ENCODE data around the gene PLCB2.

Gene PLCB2

DNA sequence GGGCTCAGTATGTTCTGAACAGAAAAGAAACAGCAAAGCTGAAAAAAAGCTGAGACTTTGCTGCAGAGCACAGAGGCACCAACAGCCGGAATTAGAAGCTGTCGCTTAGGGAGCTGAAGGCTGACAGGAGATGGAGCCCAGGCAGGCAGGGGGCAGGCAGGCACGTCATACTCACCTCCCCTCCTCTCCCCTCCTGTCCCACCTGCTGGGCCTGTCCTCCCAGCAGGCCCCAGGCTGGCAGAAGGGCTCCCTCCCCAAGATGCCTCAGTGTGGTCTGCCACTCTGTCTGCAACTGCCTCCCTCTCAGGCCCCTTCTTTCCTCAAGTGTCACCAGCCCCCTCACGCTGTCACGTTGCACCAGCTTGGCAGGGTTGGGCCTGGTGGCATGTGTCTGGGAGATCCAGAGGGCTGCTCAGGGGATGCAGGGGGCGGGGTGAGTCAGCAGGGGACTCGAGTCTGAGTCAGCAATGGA, 21.6 kb downstream of the PLCB2 start:
- DNase-seq (ENCODE audit: low spot score), result no peak

DNA sequence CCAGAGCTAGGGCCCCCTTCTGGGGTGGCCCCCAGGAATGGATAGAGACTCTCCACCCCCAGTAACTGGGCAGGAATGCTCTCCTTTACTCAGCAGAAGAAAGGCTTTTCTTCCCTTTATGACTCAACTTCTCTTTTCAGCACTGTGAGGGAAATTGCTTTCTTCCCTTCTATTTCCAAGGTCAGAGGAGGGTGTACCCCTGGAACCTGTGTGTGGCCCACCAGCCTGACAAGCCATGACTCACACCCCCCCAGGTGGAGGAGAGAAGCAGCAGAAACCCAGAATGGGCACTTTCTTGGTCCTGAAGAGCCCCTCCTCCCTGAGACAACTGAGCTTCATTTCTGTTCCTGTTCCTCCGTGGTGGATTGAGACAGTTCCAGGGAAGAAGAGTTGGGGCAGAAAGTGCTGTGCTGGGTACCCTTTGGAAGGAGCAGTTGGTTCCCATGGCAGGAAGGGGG, 22.2 kb downstream of the PLCB2 start:
- DNase-seq (ENCODE audit: low spot score), result no peak

DNA sequence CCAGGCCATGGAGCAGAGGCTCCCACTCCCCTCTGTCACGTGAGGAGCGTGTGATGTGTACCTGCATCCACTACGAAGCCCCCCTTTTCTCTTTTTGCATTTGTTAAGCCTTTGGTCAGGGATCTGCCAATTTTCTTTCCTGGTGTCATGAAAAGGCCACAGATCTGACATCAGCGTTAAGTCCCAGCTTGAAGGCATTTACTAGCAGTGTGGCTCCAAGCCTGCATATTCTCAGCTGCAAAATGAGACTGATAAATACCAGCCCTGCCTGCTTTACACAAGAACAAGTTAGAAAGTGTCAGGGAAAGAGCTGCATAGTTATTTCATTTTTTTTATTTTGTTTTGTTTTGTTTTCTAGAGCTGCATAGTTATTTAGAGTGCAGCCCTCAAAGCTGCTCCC, 22.6 kb downstream of the PLCB2 start:
- DNase-seq (ENCODE audit: low spot score), result no peak

DNA sequence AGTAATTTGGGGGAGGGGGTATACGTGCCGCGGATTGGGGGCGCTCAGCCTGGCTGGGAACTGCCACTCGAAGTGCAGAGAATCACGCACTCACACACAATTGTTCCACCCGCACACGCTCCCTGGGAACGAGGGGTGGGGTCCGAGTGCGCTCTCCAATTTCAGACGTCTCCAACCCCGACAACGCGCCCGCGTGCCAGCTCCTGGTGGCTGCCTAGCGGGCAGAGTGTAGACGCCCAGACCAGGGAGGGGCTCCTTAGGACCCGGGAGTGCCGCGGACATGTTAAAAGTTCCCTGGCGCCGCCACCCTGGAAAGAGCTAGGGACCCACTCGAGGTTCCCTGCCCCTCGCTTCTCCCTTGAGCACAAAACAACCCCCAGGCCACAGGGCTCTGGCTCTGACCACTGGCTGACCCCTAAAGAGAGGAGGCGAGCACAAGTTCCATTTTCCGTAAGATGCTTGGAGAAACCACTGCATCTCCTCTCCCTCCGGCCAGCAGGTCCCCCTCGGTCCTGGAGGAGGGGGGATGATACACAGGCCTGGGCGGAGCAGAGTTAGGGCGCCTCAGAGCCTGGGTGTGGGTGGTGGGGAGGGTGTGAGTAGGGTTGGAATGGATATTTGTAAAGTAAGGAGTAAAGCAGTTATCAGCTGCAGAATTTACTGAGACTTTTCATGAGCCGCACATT, 24.0 kb downstream of the PLCB2 start:
- DNase-seq (ENCODE audit: low spot score), result no peak

DNA sequence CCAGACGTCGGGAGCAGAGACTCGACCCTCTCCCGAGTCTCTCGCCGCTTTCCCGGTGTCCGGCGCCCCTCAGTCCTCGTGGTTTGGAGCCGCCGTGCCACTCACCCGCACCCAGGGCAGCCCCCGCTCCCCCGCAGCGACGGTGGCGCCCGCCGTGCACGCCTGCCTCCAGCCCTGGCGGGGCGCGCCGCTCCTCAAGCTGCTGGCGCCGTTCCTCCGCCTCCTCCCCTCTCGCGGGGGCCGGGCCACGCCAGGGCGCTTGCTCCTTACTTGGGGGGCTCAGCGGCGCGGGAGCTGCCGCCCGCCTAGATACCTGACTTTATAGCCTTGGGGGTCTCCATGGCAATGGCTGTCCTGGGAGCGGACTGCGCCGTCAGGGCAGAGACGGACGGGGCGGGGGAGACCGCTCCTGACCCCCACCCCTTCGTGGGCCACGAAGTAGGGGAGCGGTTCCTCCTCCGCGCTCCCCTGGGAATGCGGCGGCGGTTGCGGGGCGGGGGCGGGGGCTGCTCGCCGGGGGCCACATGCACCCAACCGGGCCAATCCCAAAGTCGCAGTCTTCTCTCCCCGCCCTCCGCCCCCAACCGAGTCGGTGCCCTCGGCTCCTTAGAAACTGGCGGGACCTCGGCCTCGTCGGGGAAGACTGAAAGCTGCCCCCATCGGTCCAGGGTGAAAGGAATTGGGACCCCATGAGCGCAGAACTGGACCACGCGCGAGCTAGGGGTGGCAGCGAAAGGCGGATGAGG, 24.7 kb downstream of the PLCB2 start, which contains the start of gene ANKRD63:
Gene ANKRD63 (minus strand): TSS at position 196 of the 746 bp plus-strand sequence. CDS start 478 bp downstream, outside the sequence.
- peak; percentile 65 for DNase-seq (ENCODE audit: low spot score)

DNA sequence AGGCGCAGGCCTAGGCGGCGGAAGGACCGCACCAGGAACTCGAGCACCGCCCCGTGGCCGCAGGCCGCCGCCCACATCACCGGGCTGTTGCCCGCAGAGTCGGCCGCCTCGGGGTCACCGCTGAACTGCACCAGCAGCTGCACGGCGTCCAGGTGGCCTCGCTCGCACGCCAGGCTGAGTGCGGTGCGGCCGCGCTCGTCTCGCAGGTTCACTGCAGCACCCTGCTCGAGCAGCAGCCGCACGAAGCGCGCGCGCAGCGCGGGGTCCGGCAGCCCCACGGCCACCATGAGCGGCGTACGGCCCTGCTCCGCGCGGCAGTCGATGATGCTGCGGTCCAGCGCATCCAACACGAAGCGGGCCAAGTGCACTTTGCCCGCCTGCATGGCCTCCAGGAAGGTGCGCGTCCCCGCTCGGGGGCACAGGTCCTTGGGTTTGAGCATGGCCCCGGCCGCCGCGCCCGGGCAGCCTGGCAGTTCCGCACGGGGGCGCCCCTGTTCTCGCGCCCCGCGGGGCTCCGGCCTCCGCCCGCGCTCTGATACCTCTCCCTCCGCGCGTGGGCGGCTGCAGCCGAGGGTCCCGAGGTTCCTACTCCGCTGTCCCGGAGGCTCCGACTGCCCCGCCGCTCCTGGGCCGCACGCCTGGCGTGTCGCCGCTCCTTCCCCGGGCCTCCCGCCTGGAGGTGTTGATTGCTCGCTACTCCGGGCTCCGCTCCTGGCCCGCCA, 25.4 kb downstream of the PLCB2 start:
- peak; percentile 84 for DNase-seq (ENCODE audit: low spot score)

DNA sequence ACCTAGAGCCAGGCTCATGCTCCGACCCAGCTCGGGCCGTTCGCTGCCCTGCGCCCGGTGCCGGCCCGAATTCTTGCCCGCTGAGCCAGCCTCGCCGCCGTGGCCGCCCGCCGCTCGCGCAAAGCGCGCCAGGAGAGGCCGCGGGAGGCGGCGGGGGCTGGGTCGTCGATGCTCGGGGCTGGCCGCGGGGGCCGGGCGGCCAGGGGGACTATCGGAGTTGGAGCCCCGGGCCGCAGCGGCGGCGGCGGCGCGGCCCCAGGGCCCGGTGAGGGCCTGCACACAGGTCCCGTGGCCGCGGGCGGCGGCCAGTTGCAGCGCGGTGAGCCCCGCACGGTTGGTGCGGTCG, 26.0 kb downstream of the PLCB2 start:
- no peak for DNase-seq (ENCODE audit: low spot score)

DNA sequence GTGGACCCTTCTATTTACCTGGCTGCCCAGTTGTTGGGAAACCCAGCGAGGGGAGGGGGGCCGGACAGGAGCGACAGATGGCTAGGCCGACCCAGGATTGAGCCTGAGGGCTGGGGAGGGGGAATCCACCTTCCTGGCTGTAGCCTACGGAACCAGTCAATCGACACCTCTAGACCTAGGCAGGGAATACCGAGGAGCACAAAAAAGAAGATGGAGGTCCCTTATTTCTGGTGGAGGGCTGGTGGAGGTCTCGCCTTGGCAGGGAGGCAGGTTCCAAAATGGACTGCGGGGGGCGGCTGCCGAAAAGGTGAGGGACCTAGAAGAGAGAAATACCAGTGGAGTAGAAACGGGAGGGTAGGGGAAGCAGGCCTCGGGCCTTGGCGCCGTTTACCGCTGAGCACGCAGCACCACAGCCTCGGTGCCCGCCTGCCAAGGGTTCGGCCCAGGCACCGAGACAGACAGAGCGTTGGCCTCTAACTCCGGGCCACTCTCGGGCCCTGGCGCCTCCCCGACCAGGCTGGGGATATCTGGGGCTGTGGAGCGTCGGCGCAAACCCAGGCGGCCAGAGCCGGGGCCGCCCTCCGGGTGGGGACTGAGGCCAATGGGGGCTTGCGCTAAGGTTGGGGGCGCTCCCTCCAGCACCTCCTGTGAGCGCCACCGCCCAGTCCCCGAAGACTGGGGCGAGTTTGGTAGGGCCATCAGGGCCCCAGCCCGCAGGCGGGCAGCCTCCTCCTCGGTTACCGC, 26.5 kb downstream of the PLCB2 start:
- DNase-seq (ENCODE audit: low spot score), result no peak

DNA sequence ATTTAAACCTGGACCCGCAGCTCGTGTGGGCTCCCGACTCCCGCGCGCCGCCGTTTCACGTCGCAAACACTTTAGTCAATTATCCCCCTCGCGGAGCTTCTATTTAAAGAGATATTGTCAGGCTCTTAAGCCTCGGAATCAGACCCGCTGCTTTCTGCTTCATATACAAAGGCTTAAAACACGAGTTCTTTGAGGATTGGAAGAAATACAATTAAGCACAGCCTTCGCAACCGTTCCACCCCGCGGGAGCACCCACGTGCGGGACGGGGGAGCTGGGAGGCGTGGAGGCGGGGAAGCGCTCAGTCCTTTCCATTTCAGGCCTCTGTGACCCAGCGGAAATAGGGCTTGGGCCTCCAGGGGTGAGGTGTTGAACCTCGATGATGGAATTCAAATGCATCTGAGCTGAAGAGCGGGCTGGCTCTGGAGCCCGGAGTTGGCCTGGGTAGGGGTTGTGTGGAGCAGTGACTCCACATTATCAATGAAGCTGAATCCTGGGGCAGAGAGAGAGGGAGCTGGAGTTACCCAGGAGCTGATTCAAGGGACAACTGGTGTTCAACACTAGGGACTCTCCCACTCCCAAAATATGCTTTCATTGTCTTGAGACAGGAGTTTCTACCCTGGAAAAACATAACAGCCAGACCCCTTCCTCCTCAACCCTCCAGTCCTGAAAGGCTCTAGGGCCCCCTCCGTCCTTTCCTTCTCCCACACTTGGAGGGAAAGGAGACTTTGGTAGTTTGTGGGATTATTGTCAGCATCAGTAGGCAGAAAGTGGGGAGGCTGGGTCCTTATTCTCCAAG, 27.3 kb downstream of the PLCB2 start:
- no peak for DNase-seq (ENCODE audit: low spot score)

DNA sequence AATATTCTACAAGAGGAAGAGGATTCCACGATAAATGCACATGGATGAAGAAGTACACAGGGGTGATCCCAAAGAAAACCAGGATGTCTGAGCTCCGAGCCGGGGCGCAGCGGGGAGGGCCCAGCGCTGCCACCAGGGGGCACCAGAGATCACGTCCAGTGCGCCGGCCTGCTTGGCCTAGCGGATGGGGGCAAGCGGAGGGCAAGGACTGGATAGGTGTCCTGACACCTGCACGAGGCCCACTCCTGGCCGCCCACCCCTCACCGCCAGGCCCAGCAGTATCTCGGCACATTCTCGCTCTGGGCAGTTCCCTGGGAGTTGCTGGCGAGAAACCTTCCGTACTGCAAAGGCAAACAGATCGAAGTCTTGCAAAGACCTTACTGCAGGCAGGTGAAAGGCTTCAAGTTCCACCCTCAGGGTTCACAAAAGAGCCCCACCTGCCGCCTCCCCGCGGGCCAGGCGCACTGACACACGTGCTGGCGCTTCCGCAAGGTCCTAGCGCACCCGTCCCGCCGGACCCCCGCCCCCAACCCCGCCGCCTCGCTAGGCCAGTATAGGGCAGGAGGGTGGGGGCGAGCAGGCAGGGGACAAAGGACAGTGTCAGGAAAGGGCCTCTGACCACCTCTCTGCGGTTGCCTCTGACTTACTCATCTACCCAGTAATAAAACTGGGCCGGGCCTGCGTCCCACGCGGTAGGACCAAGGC, 28.1 kb downstream of the PLCB2 start:
- DNase-seq (ENCODE audit: low spot score), result peak; percentile 89

DNA sequence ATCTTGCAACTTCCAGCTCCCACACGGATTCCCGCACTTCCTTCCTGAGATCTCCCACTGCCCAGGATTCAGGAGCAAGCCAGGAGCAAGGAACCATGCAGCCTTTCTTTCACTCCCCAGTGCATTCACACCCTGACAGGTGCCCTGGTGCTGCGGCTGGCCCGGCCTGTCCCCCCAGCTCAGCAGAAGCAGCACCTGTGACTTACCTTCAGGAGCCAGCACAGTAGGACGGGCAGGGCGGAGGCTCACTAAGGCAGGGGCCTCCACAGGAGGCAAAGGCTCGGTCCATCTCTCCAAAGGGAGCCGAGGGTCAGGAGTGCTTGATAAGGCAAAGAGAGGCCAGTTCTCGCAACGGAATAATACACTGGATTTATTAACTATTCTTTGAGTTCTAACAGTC, 29.7 kb downstream of the PLCB2 start:
- no peak for DNase-seq (ENCODE audit: low spot score)

DNA sequence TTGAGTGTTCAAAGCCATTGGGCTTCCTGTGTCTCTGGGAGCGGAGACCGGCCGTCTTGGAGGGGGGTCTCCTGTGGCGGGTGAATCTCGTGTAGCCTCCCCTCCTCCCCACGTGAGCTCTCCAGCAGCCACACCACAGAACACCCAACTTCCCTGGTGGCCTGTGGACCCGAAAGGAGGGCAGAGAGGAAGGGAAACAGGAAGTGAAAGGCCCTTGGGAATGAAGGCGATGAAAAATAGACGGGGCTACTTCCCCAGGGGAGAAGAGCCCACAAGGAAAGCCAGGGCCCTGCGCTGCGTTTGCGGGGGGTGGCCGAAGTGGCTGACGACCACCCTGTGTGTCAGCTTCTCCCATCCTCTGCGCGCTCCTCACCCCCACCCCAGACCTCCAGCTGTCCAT, 30.3 kb downstream of the PLCB2 start:
- no peak for DNase-seq (ENCODE audit: low spot score)

DNA sequence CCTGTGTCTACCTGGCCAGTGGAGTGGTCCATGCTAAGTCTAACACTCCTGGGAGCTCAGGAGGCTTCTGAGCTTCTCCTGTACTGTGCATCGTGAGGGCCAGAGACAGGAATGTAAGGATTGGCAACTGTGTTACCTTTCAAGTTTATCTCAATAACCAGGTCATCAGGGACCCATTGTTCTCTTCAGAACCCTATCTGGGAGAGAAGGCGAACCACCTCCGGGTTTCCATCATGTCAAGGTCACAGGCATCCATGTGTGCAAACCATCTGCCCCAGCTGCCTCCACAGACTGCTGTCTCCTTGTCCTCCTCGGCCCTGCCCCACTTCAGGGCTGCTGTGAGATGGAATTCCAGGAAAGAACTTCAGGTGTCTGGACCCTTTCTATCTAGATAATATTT, 30.8 kb downstream of the PLCB2 start:
- no peak for DNase-seq (ENCODE audit: low spot score)

DNA sequence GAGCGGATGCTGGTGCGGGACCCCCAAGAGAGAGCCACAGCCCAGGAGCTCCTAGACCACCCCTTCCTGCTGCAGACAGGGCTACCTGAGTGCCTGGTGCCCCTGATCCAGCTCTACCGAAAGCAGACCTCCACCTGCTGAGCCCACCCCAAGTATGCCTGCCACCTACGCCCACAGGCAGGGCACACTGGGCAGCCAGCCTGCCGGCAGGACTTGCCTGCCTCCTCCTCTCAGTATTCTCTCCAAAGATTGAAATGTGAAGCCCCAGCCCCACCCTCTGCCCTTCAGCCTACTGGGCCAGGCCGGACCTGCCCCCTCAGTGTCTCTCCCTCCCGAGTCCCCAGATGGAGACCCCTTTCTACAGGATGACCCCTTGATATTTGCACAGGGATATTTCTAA, 31.8 kb downstream of the PLCB2 start:
- no peak for DNase-seq (ENCODE audit: low spot score)

DNA sequence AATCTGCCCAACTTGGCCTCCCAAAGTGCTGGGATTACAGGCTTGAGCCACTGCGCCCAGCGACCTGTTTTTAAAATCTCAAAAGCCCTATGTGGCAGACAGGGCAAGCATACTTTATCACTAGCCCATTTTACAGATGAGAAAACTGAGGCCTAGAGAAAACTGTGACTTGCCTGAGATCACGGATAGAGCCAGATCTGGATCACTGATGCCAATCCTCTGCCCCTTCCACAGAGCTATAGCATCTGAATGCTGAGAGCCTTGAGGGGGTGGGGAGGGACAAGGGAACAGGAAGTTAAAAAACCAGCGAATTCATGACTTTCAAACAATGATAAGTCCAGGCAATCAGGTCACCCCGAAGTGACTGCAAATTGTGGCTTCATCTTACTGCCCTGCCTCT, 32.2 kb downstream of the PLCB2 start:
- DNase-seq (ENCODE audit: low spot score), result no peak

DNA sequence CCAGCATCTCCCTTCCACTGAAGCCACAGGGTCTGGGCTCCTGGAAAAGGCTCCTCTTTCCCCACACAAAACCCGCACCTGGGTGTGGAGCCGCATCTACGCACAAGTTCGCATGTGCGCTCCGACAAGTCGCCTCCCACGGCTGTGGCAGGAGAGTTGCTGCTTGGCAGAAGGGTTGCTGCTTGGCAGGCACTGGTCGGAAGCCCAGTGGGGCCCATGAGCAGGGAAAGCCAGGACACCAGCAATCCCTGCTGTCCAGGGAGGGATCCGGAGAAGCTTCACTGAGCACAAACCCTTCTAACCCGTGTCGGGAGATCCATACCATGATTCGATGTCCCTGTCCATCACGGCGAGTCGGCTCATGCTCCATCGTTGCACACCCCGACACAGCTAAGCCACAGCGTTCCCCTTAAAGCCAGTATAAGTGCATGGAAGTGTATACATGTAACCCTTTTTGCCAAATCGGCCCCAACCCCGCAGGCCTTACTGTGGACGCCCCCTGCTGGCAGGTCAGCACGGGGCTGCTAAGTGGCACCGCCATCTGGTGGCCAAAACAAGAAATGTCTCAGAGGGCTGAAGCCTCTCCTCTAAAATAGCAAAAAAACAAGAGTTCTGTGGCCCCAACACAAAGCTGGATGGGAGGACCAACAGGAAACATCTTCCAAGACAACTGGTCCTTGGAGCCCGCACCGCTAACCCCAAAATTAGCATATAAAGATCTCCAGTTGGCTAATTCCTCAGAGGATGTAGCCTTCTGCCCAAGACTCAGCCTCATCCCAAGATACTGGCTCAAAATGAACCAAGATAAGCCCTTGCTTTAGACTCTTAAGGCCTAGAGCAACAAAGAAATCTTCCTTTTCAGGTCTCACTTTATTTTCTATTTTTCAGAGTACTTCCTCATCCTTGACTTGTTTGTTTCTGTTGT, 33.1 kb downstream of the PLCB2 start:
- peak; percentile 90 for DNase-seq (ENCODE audit: low spot score)

DNA sequence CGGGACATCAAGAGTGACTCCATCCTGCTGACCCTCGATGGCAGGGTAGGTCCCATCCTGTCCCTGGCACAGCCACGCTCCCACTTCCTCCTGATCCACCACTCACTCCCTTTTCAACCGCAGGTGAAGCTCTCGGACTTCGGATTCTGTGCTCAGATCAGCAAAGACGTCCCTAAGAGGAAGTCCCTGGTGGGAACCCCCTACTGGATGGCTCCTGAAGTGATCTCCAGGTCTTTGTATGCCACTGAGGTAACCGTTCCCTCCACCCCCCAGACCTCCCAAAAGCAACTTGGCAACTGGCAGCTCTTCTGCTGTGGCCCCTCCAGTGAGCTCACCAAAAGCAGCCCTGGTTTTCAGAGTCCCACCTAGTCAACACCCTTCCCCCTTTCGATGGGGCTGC, 34.3 kb downstream of the PLCB2 start:
- no peak for DNase-seq (ENCODE audit: low spot score)

DNA sequence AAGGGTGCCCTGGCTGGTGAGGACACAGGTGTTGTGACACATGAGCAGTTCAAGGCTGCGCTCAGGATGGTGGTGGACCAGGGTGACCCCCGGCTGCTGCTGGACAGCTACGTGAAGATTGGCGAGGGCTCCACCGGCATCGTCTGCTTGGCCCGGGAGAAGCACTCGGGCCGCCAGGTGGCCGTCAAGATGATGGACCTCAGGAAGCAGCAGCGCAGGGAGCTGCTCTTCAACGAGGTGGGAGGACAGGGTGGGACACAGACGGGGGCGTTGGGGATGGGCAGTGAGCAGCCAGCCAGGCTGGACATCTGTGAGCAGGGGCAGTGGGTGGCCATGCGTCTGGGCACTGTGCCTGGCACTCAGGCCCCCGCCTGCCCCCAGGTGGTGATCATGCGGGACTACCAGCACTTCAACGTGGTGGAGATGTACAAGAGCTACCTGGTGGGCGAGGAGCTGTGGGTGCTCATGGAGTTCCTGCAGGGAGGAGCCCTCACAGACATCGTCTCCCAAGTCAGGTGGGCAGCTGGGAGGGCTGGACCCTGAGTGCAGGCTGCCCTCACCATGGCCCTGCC, 35.2 kb downstream of the PLCB2 start:
- no peak for DNase-seq (ENCODE audit: low spot score)
